Stimulated activated CD8-positive, alpha-beta memory T cell treated with anti-CD3 and anti-CD28 coated beads, Interleukin-12 subunit alpha, Interleukin-12 subunit beta, amount 100 ng/mL, for 24 hours (primary cell): ENCODE data around the gene PGA4.
"Not testable (repeated sequence)": the region's sequence is repeated elsewhere in the genome, so short reads cannot be mapped to it uniquely, and the experiment has no call there.

Source experiments
- DNase-seq: peaks from one replicate; pipeline ENCODE4 v3.0.0-alpha.2; 2020; ENCODE audit errors: extremely low read depth

PGA4 gene

DNA sequence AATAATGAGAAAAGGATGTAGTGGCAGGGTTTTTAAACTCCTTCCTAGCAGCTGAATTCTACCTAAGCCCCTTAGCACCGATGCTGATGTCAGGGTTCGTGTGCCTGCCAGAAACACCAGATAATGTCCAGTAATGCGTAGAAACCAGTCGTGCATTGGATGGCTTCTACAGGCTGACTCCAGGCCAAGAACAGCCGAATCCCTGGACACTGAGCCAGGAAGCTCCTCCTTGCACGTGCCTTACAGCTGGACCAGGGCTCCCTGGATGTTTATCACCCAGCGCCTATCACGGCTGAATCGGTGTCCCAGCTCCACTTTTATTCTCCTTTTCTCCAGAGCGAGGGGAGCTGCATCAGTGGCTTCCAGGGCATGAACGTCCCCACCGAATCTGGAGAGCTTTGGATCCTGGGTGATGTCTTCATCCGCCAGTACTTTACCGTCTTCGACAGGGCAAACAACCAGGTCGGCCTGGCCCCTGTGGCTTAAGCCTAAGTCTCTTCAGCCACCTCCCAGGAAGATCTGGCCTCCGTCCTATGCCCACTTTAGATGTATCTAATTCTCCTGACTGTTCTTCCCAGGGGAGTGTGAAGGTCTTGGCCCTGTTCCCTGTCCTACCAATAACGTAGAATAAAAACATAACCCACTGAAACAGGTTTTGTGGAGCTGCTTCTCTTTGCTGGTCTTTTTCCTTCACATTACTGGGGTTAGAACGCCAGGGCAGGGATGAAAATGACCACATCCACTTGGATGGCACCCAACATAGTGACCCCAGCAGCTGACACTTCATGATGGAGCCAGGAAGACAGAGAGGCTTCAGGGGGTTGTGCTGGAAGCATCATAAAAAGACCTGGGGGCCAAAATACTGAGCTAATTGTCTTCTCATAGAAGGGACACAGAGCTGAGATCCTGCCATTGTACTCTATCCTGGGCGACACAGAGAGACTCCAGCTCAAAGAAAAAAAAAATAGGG lies 28.9 kb downstream of the PGA4 start:
- DNase-seq = not testable (repeated sequence)

DNA sequence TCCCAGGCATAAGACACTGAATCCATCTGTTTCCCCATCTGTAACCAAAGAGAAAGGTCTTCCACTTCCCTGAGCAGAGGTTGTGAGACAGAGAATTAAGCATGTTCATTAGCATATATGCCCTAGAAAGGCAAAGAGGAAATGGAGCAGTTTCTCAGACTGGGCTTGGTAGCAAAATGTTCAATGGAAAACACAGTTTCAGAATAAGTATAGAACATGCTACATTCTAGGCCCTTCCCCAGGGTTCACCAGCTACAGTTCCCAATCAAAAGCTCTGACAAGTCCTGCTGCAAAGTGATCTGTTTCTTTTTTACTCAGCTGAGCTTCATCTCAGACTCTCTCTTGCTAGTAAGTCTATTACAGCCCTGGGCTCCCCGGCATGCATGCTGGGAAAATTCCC lies 30.2 kb downstream of the PGA4 start:
- DNase-seq = not testable (repeated sequence)

DNA sequence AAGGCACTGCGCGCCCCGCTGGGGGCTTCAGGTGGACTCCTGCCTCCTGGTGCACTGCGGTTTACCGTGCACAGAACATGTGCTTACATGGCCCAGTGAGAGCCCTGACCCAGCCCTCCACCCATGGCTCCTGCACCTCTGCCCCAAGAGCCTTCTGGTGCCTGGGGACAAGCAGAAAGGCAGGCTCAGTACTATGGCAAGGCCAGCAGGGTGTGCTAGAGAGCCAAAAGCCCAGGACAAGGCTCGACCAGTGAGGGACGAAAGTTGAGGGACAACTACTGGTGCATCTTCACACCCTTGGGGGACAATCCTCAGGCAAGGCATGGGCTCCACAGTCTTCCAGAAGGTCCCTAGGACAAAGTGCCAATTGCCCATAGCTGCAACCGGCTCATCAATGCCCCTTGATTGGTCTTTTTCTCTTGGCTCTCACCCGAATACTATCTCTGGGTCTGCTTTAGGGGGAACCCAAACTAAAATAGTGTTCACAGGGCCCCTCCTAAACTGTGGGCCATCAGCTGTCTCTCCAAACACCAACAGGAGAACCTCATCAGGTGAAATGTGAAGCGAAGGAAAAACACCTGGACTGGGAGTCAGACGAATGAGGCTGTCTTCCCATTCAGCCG lies 32.4 kb downstream of the PGA4 start:
- DNase-seq = no peak

DNA sequence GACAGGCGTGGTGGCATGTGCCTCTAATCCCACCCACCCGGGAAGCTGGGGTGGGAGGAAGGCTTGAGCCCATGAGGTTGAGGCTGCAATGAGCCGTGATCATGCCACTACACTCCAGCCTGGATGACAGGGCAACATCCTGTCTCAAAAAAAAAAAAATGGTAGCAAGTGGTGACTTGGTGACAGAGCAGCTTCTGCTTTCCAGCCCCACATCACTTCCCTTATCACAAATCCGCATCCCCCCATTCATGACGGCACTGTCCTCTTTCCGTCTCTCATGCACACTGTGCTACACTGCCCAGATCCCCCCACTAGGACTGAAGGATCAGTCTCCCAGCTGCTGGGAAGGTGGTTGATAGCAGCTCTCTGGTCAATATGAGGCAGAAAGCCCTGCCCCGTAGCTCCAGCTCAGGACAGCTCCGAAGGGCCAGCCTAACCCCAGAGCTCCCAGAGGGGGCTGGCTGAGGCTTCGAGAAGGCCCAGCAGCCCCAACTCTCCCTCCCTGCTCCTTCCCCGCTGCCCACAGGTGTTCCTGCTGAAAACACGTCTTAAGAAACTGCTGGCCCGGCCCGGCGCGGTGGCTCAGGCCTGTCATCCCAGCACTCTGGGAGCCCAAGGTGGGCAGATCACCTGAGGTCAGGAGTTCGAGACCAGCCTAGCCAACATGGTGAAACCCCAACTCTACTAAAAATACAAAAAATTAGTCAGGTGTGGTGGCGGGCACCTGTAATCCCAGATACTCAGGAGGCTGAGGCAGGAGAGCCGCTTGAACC lies 34.7 kb downstream of the PGA4 start:
- DNase-seq = no peak

DNA sequence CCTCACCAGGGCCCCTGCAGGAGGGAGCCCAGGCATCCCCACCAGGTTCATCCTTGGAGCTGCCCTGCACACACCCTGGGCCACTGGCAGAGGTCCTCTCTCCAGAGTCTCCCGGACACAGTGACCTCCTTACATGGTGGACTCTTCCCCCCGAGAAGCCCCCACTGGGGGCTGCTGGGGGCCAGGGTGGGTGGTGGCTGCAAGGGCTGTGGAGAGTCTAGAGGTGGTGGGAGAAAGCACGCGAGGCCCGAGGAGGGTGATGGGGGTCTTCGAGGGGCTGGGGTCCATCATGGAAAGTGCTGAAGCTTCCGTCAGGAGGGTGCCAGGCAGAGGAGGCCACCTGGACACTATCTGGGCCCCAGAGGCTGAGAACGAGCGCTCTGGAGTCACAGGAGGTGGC lies 36.4 kb downstream of the PGA4 start:
- no peak for DNase-seq

DNA sequence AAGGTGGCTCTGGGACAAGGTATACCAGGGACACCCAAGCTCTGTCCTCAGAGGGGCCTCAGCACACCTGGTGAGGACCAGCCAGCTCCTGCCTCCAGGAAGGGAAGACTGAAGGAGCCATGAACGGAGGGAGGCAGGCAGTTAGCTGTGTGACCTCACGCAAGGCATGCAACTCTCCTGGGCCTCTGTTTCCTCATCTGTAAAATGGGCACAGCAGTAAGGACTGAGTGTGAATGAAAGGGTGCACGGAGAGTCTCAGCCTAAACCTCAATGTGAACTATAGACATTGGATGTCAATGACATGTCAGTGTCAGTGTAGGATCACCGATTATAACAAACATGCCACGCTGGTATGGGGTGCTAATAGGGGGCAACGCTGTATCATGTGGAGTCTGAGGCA lies 37.2 kb downstream of the PGA4 start:
- no peak for DNase-seq

DNA sequence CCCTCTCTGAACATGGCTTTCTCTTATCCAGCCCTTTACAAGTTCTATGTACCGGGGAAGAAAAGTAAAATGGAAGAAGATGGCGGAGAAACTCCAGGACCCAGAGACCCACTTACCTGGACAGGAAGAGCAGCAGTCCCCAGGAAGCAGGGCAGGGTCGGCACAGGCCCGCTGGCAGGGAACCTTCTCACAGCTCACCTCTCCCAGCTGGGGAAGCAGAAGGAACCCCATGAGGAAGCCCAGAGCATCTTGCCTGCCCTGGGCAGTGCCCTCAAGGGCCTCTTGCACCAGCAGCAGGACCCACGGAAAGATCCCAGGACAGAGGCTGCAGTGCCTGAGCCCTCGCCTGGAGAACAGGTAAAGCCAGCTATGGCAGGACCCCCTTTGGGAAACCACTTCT lies 42.2 kb downstream of the PGA4 start:
- DNase-seq = no peak

DNA sequence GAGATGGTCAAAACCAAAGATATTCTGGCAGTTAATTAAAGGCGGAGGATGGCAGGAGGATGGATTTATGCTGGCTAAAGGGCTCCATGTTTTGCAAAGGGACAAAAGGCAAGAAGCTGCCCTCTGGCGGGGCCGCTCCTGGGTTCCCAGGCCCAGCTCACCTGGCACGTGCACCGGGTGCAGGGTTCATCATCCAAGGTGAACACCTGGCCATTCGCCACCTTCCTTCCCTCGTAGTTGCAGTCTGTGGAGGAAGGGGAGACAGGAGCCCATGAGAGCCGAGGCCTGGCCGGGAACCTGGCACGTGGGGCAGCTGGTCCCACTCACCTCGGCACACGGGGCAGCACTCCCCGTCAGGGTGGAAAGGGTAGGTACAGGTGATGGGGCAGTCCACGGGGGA lies 42.6 kb downstream of the PGA4 start:
- DNase-seq = no peak

DNA sequence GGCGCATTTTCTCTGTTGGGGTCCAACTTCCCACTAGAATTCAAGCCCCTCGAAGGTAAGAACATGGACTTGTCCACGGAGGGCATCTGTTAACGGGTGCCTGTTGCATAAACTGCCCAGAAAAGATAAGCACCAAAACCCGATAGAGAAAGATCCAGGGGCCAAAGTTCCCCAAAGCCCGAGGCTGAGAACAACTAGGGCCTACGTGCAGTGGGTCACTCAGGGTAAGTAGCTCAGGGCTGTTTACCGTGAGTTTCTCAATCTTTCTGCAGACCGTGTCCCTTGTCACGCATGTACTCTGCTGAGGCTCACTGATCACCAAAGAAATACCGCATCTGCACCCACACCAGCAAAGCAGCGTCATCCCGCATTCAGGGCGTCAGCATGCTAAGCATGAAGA lies 43.2 kb downstream of the PGA4 start:
- DNase-seq = no peak

DNA sequence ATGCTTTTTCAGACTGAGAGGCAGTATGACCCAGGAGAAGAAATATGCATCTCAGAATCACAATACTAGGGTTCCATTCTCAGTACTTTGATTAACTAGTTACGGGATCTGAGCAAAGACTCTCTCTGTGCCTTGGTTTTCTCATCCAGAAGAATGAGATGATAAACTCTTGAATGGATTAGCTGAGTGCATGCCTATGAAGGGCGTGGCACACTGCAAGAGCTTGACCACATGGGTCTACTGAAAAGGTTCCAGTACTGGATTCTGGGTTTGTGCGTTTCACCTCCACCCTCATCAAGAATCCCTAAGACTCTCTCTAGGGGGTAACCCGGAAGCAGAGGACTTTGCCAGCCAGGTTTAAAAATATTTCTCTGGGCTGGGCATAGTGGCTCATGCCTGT lies 44.5 kb downstream of the PGA4 start:
- no peak for DNase-seq

DNA sequence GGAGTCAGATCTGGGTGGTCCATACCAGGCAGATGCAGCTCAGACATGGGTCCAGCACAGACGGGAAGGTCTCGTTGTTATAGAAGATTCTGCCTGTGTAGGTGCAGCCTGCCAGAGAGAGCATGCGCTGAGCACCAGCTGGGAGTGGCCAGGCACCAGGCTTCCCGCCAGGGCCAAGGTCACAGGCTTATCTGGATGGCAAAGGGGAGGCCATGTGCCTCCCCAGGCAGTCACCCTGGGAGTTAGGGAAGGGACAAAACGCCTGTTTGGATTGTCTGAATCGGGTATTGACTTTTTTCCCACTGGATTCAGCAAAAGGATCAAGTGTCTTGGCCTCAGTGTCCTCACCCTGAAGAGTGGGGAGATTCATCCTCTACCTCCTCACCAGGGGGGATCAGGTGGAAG lies 45.3 kb downstream of the PGA4 start:
- DNase-seq = no peak

DNA sequence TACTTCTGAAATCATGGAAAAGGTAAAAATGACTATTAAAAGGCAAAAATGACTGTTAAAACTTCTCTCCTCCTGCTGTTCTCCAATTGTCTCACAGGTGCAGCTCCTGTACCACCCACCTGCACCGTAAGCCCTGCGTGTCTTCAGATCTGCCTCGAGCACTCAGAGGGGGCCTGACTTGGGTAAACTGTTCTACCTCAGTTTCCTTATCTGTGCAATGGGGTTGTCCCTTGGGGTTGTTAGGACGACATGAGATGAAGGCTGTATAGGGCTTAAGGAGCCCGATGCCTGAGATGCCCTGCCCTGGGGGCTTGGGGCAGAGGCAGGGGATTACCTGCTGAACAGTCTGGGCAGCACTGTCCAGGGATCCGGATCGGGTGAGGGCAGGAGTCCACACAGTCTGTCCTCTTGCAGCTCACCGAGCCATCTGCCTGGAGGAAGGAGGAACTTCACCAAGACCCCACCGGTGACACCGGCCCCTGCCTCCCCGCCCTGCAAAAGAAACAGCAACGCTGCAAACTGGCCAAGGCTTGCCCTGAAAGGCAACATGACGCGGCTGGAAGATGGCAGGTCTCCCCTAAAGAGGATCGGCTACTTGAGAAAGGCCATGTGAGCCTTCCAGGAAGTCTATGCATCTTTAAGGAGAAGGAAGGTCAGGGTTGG lies 46.6 kb downstream of the PGA4 start:
- no peak for DNase-seq

DNA sequence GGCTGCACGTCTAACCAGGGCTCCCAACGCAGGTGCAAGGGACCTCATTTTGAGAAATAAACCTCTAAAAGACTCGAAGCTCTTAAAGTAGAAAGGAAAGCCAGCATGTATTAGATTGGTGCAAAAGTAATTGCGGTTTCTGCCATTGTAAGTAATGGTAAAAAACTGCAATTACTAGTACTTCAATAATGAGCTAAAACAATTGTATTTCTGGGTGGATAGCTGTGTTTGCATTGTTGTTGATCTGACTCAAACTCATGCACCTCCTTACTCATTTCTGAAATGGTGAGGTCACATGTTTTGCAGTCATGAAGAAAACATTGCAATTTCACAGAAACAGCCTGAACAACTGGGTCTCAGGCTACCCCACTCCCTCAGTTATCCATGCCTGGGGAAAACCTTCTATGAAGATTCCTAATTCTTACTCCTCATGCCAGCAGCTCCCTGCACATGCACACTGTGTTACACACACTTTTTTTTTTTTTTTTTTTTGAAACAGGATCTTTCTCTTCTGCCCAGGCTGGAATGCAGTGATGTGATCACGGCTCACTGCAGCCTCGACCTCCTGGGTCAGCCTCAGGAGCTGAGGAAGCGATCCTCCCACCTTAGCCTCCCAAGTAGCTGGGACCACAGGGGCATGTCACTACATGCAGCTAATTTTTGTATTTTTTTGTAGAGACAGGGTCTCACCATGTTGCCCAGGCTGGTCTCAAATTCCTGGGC lies 48.4 kb downstream of the PGA4 start:
- DNase-seq = no peak

DNA sequence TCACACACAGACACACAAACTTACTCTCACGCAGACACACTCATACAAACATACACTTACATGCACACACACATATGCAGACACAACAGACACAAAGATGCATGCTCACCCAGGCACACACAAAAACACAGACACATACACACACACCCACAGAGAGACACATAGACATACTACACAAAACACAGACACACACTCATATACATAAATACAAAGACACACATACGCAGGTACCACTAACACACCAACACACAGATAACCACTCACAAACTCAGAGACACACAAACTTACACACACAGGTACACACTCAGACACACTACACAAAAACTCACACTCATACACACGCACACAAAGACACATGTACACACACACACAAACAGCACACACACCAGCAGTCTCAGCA lies 50.6 kb downstream of the PGA4 start:
- DNase-seq = no peak

DNA sequence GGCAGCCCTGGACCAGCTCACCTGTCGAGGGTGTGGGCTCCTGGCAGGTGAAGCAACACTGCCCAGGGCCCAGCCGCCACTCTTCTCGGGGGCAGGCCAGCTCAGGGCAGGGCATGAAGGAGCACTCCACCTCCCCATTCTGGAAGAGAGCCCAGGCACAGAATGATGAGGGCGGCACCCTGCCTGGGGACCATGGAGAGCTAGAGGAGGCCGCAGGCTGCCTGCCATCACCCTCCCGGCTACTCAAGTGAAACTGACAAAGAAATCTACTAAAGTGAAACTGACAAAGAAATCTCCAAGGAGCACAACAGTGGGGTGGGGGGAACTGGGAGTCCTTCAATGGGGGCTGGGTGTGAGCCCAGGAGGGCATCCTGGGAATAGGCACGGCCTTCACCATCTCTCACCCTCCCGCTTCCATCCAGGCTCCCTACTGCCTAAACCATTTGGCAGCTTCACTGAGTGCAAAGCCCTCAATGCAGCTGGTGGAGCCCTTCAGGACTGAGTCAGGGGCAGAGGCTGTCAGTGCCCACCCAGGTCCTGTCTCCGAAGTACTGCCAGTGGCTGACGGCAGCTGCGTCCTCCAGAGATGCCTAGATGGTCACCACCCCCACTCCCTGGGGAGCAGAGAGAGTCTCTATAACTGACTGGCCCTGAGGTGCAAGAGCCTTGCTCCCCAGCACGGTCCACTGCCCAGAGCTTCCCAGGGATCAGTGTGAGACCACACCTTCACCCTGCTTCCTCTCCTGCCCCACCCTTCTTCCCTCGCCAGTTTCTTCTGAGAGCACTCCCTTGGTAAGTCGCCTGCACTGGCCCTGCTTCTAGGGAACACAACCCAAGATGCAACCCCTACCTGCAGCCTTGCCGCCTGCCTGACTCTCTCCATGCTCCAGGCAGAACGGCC lies 51.3 kb downstream of the PGA4 start:
- no peak for DNase-seq

DNA sequence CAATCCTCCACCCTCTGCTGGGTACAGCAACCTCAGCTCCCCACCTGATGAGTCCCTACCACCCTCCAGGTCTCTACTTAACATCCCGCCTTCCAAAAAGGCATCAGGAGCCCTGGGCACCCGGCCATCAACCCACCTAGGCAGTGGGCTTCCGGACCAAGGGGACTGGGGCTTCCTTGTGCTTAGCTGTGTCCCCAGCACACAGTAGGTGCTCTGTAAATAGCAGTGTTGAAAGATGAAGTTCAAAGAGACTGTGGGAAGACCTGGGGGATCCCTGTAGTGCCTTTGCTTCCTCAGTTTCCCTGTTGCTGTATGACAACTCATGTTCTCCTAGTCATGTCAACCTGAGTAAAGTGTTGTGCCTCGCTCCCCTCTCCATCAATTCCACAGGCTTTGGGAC lies 51.9 kb downstream of the PGA4 start:
- DNase-seq = no peak

DNA sequence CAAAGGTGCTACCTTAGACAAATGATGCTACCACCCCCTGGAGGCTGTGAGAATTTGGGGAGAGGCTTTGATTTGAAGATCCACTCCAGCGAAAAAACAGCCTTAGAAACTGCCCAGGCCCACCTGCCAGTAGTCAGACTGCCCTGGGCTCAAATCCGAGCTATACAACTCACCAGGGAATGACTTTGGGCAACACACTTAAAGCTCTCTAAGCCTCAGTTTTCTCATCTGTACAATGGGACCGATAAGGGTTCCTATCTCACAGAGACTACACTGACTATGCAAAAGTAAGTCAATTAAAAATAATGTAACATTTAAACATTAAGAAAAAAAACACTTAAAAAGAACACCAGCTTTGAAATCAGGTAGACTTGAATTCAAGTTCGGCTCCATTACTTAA lies 53.0 kb downstream of the PGA4 start:
- no peak for DNase-seq

DNA sequence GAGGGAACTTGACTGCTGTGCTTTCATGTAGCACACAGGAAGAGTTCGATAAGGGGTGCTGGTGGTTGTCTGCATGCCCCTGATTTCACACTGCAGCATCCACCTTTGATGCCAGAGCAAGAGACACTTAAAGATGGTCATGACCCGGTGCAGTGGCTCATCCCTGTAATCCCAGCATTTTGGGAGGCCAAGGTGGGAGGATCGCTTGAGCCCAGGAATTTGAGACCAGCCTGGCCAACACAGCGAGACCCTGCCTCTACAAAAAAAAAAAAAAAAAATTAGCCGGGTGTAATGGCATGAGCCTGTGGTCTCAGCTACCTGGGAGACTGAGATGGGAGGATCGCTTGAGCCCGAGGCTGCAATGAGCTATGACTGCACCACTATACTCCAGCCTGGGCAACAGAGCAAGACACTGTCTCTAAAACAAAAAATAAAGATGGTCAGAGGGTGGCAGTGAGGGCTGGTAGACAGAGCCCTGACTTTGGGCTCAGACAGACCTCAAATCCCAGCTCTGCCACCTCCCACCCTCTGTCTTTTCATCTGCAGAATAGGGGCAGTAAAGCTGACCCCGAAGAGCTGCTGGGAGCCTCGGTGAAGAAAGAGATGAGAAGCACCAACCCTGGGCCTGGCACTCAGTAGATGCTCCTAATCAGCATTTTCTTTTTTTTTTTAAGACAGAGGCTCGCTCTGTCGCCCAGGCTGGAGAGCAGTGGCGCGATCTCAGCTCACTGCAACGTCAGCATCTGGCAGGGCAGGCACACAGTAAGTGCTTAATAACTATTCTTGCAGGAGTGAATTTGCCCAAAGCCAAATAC lies 55.2 kb downstream of the PGA4 start:
- no peak for DNase-seq

DNA sequence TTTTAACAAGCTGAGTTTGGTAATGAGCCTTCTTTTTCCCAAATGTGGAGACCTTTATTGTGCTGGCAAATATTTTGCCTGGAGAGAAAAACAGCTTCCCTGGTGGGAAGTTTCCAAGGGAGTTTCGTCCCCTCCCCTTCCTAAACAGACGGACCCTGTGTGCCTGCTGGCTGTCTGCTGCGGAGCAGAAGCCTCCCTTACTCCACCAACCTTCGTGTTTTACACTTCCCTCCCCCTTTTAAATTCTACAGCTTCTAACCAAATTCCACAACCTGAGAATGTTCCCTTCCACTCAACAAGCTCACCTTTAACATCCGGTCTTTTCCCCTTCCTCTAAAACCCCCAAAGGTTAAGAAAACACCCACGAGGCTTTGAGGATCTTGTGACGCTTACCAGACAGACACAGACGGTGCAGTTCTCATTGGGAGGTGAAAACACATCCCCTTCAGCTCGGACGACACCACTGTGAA lies 55.9 kb downstream of the PGA4 start:
- DNase-seq = no peak
